Small intestine (tissue), 7 donors: Measurements from ENCODE around the gene DENND1C. TPM values are rescaled to one million over a fixed set of nuclear protein-coding genes. Genes with fewer than 3 reads are reported as not detected.

Source experiments
- DNase-seq, 2 donors: peaks; one replicate each; pipeline versions ENCODE4 v3.0.0 to v3.0.0-alpha.2; 2013
- FAIRE-seq: peaks from 2 replicates; lab custom pipeline; 2012; peaks lifted over from hg19 to GRCh38; lab: Jason Lieb, UNC
- H3K27ac ChIP-seq, 3 donors: one replicate each; pipeline ENCODE4 v1.5.1; 2013; ENCODE audit warnings: low read length in 2 of 3, mild to moderate bottlenecking in 2 of 3, control low read depth in 1 of 3, inconsistent platforms in 1 of 3, low read depth in 1 of 3, moderate library complexity in 1 of 3
- H3K27me3 ChIP-seq, 3 donors: one replicate each; pipeline ENCODE4 v1.6.1; 2013; ENCODE audit warnings: low read length in 3 of 3, inconsistent platforms in 1 of 3; ENCODE audit not compliant: control insufficient read depth in 3 of 3, insufficient read depth in 3 of 3
- H3K36me3 ChIP-seq, 3 donors: one replicate each; pipeline ENCODE4 v1.6.1; 2013; ENCODE audit warnings: low read length in 3 of 3, inconsistent platforms in 1 of 3, low read depth in 1 of 3, mild to moderate bottlenecking in 1 of 3, moderate library complexity in 1 of 3; ENCODE audit not compliant: control insufficient read depth in 3 of 3, insufficient read depth in 2 of 3
- H3K4me1 ChIP-seq, 3 donors: one replicate each; pipeline ENCODE4 v1.6.1; 2013; ENCODE audit warnings: low read length in 2 of 3, inconsistent platforms in 1 of 3, low read depth in 1 of 3, mild to moderate bottlenecking in 1 of 3, moderate library complexity in 1 of 3; ENCODE audit not compliant: control insufficient read depth in 3 of 3, insufficient read depth in 2 of 3
- H3K4me3 ChIP-seq, 3 donors: one replicate each; pipeline ENCODE4 v1.5.1; 2013; ENCODE audit warnings: low read length in 3 of 3, control low read depth in 1 of 3, inconsistent platforms in 1 of 3, low read depth in 1 of 3, mild to moderate bottlenecking in 1 of 3, moderate library complexity in 1 of 3
- H3K9me3 ChIP-seq, 2 donors: one replicate each; pipeline ENCODE4 v1.6.1; 2013; ENCODE audit warnings: low read depth in 1 of 2, low read length in 1 of 2; ENCODE audit not compliant: control insufficient read depth in 2 of 2, insufficient read depth in 1 of 2
- WGBS, 3 donors: extraction: QIAGEN DNeasy Blood & Tissue Kit; methylation state at CpG; one replicate each; pipeline ENCODE4 v1.1.7; 2013; 5-methylcytosine and 5-hydroxymethylcytosine counted together
- polyA plus RNA-seq, 4 donors: library from polyadenylated mRNA; stranded (reverse) in 3 of 4; unstranded in 1 of 4; fragments of 200-250 nt in 3 of 4; fragments of 120-200 nt in 1 of 4; gene quantifications; one replicate each; pipeline versions ENCODE4 v1.2.1 to v1.2.3, GENCODE V29; 2013
- donor health status: healthy with polysubstance abuse.
- donor health status: control.
- donor health status: control.
- donor health status: Bipolar disorder and iron deficiency.
- donor health status: healthy.

Gene DENND1C
- polyA plus RNA-seq, 4 donors = 4.0 to 48.7 (median 9.6) TPM

GRCh38 chr19:6500837-6501739 is 19.5 kb upstream of the DENND1C start:
- H3K27me3 ChIP-seq = peaks cover 2 to 37% (median 12%) of the 10 kb centered on the region in 3 donors
- H3K27ac ChIP-seq = no peak overlapping the region
- no peak for FAIRE-seq
- no peaks in the 10 kb centered on the region for H3K36me3 ChIP-seq
- no peak for DNase-seq
- H3K4me3 ChIP-seq = no peak overlapping the region
- 57 to 69% (median 64%) methylated on average over 24 of the region's 24 CpGs for WGBS, 3 donors
- no peaks in the 10 kb centered on the region for H3K9me3 ChIP-seq
- H3K4me1 ChIP-seq = no peaks in the 10 kb centered on the region

DNA sequence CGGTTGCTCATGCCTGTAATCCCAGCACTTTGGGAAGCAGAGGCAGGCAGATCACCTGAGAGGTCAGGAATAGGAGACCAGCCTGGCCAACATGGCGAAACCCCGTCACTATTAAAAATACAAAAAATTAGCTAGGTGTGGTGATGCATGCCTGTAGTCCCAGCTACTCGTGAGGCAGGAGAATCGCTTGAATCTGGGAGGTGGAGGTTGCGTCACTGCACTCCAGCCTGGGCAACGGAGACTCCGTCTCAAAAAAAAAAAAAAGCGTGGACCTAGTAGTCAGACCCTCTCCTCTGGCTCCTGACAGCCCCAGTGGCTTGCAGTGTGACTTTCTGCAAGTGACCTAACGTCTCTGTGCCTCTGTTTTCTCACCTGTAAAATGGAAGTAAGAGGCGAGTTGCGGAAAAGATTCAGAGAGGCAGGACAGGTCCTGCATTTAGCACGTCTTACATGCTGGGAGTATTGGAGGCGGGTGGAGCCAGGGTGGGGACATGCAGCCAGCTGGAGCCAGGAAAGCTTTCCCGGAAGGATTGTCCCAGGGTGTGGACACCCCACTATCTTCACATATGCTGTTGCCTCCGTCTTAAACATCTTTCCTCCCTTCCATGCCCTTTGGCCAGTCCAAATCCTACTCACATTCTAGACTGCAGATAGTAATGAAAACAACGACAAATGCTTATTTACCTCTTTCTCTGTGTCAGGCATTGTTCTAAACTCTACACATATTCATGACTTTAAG is 17.6 kb upstream of the DENND1C start:
- Histone ChIP-seq H3K27ac (no peak overlapping the region), H3K9me3 (no peaks in the 10 kb centered on the region), H3K4me3 (no peak overlapping the region), H3K36me3 (no peaks in the 10 kb centered on the region), H3K27me3 (peaks cover 2 to 37% (median 12%) of the 10 kb centered on the region in 3 donors), H3K4me1 (no peaks in the 10 kb centered on the region)
- FAIRE-seq (no peak), DNase-seq (no peak)
- WGBS, 3 donors = 50 to 69% (median 66%) methylated on average over 17 of the region's 17 CpGs

DNA sequence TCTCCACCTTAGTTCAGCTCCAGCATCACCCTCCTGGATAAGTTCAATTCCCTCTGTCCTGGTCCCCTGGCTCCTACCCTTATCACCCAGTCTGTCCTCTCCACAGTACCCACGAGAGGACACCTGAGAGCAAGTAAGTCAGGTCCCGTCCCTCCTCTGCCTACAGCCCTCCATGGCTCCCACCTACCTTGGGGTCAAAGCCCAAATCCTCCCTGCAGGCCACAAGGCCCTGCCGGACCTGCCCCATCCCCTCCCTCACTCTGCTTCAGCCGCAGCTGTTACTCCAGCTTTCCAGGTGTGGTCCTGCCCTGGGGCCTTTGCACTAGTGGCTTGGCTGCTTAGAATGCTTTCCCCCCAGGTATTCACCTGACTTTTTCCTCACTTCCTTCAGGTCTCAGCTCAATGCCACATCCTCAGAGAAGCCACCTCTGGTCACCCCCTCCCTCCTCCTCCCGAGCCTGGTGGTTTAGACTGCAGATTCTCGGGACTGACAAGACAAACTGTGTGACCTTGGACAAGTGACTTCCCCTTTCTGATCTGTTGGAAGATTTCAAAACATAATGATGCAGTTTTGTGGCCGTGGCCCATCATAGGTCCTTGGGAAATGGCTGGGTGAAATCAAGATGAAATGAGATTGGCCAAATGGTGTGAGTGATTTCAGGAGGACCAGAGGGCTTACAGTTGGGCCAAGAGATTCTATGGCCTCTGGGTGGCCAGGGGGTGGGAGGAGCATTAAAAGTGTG is 16.9 kb upstream of the DENND1C start:
- no peak overlapping the region for H3K27ac ChIP-seq
- WGBS, 3 donors = 51 to 69% (median 55%) methylated on average over 7 of the region's 7 CpGs
- no peaks in the 10 kb centered on the region for H3K4me1 ChIP-seq
- H3K36me3 ChIP-seq = no peaks in the 10 kb centered on the region
- H3K9me3 ChIP-seq = no peaks in the 10 kb centered on the region
- DNase-seq (no peak), FAIRE-seq (no peak)
- H3K27me3 ChIP-seq = peaks cover 2 to 35% (median 12%) of the 10 kb centered on the region in 3 donors
- no peak overlapping the region for H3K4me3 ChIP-seq

GRCh38 chr19:6495947-6496346 is 14.4 kb upstream of the DENND1C start:
- no peak for FAIRE-seq

DNA sequence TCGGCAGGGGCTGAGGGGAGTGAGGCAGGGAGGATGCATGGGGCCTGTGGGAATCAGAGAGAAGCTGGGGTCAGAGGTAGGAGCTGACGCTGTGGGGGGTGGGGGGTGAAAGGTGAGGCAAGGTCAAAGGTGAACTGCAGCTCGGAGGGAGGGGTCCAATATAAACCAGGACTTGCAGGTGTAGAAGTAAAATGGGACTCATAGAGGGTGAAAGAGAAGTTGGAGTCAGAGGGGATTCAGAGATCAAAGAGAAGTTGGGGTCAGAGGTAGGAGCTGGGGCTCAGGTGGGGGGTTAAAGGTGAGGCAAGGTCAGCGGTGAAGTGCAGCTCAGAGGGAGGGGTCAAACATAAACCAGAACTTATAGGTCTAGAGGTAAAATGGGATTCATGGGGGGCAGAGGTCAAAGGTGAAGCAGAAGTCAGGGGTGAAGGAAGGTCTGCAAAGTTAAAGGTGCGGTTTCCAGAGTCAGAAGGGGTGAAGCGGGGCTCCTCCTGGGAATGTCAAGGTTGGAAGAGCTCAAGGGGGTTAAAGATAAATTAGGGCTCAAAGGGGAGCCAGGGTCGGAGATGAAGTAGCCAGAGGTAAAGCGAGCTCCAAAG is 12.9 kb upstream of the DENND1C start:
- H3K36me3 ChIP-seq = no peaks in the 10 kb centered on the region
- peaks cover 0 to 4% (median 2%) of the 10 kb centered on the region in 3 donors for H3K27me3 ChIP-seq
- DNase-seq (no peak), FAIRE-seq (no peak)
- H3K27ac ChIP-seq = no peak overlapping the region
- peaks cover 0 to 6% of the 10 kb centered on the region in 2 donors for H3K9me3 ChIP-seq
- no peaks in the 10 kb centered on the region for H3K4me1 ChIP-seq
- 53 to 75% (median 68%) methylated on average over 8 of the region's 8 CpGs for WGBS, 3 donors
- H3K4me3 ChIP-seq = no peak overlapping the region

More at GRCh38 chr19:6495947-6496346, 14.4 kb upstream of the DENND1C start:
- Histone ChIP-seq H3K36me3 (no peaks in the 10 kb centered on the region), H3K27me3 (peaks cover 1 to 14% (median 5%) of the 10 kb centered on the region in 3 donors), H3K9me3 (peaks cover 0 to 6% of the 10 kb centered on the region in 2 donors), H3K4me1 (no peaks in the 10 kb centered on the region), H3K4me3 (no peak overlapping the region), H3K27ac (no peak overlapping the region)
- WGBS, 3 donors = 95 to 96% (median 95%) methylated on average over 19 of the region's 19 CpGs
- no peak for DNase-seq

GRCh38 chr19:6491802-6492592 is 10.4 kb upstream of the DENND1C start:
- no peaks in the 10 kb centered on the region for H3K4me1 ChIP-seq
- WGBS, 3 donors = 76 to 83% (median 77%) methylated on average over 4 of the region's 4 CpGs

DNA sequence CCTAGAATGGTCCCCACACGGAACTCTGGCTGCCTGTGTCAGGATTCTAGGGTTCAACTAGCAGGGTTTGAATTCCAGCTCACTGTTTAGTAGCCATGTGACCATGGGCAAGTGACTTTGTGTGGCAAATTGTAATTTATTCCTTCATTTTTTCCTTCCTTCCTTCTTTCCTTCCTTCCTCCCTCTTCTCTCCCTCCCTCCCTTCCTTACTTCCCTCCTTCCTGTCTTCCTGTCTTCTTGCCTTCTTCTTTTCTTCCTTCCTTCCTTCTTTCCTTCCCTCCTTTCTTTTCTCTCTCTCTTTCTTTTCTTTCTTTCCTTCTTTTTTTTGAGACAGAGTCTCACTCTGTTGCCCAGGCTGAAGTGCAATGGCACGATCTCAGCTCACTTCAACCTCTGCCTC is 8.5 kb upstream of the DENND1C start:
- 60 to 72% (median 61%) methylated on average over 2 of the region's 2 CpGs for WGBS, 3 donors
- H3K27ac ChIP-seq = no peak overlapping the region
- DNase-seq = no peak
- no peaks in the 10 kb centered on the region for H3K4me1 ChIP-seq
- H3K36me3 ChIP-seq = no peaks in the 10 kb centered on the region
- H3K27me3 ChIP-seq = peaks cover 0 to 2% (median 0%) of the 10 kb centered on the region in 3 donors
- no peak for FAIRE-seq
- no peak overlapping the region for H3K4me3 ChIP-seq
- H3K9me3 ChIP-seq = peaks cover 0 to 6% of the 10 kb centered on the region in 2 donors

More at GRCh38 chr19:6491802-6492592, 10.4 kb upstream of the DENND1C start:
- H3K36me3 ChIP-seq = no peaks in the 10 kb centered on the region
- H3K27me3 ChIP-seq = peaks cover 0 to 2% (median 0%) of the 10 kb centered on the region in 3 donors
- H3K4me3 ChIP-seq = no peak overlapping the region
- DNase-seq = no peak
- no peak overlapping the region for H3K27ac ChIP-seq
- no peak for FAIRE-seq
- peaks cover 0 to 6% of the 10 kb centered on the region in 2 donors for H3K9me3 ChIP-seq
